ENCODE data around the gene CEBPA. TPM values are rescaled to one million over a fixed set of nuclear protein-coding genes. Genes with fewer than 3 reads are reported as not detected.

Gene CEBPA
- total RNA-seq, 4 donors from 2014 or later: 86.3 to 360 (median 196) TPM

GRCh38 chr19:33266974-33267484, 35.3 kb downstream of the CEBPA start:
- H3K36me3 ChIP-seq: no peaks in the 10 kb centered on the region
- H3K27ac ChIP-seq: no peak overlapping the region
- H3K9me3 ChIP-seq: no peaks in the 10 kb centered on the region
- WGBS: 70% methylated on average over 9 of the region's 20 CpGs
- H3K4me1 ChIP-seq: peaks cover 9% of the 10 kb centered on the region
- TF ChIP-seq POLR2A (IDR thresholded peaks at IDR 0.05): no peak
- no peak for TF ChIP-seq EP300 (IDR thresholded peaks at IDR 0.05)
- no peak for TF ChIP-seq CTCF (IDR thresholded peaks at IDR 0.05)
- no peak for TF ChIP-seq POLR2AphosphoS5 (IDR thresholded peaks at IDR 0.05)
- H3K27me3 ChIP-seq: no peaks in the 10 kb centered on the region
- no peak overlapping the region for H3K4me3 ChIP-seq
- DNase-seq (ENCODE audit: low spot score in 2 of 2): no peak

GRCh38 chr19:33264881-33265445, 37.4 kb downstream of the CEBPA start:
- Histone ChIP-seq H3K36me3 (no peaks in the 10 kb centered on the region), H3K27me3 (no peaks in the 10 kb centered on the region), H3K27ac (no peak overlapping the region), H3K9me3 (no peaks in the 10 kb centered on the region), H3K4me1 (peaks cover 1% of the 10 kb centered on the region), H3K4me3 (no peak overlapping the region)
- 90% methylated on average over 12 of the region's 14 CpGs for WGBS
- DNase-seq (ENCODE audit: low spot score in 2 of 2): no peak
- TF ChIP-seq EP300 (IDR thresholded peaks at IDR 0.05) (no peak), CTCF (IDR thresholded peaks at IDR 0.05) (no peak), POLR2A (IDR thresholded peaks at IDR 0.05) (no peak), POLR2AphosphoS5 (IDR thresholded peaks at IDR 0.05) (no peak)

- TF ChIP-seq EP300 (IDR thresholded peaks at IDR 0.05) (no peak), POLR2A (IDR thresholded peaks at IDR 0.05) (no peak), POLR2AphosphoS5 (IDR thresholded peaks at IDR 0.05) (no peak), CTCF (IDR thresholded peaks at IDR 0.05) (no peak)
- Histone ChIP-seq H3K4me1 (no peaks in the 10 kb centered on the region), H3K9me3 (no peaks in the 10 kb centered on the region), H3K27me3 (no peaks in the 10 kb centered on the region), H3K36me3 (no peaks in the 10 kb centered on the region), H3K27ac (no peak overlapping the region), H3K4me3 (no peak overlapping the region)
- 79% methylated on average over 24 of the region's 25 CpGs for WGBS
- no peak for DNase-seq (ENCODE audit: low spot score in 2 of 2)
Observed at GRCh38 chr19:33263325-33264023, 38.9 kb downstream of the CEBPA start.

GRCh38 chr19:33261511-33262189, 40.7 kb downstream of the CEBPA start:
- TF ChIP-seq POLR2AphosphoS5 (IDR thresholded peaks at IDR 0.05) (no peak), POLR2A (IDR thresholded peaks at IDR 0.05) (no peak)
- H3K4me1 ChIP-seq: no peaks in the 10 kb centered on the region
- no peaks in the 10 kb centered on the region for H3K36me3 ChIP-seq
- H3K27ac ChIP-seq: no peak overlapping the region
- peaks cover 5% of the 10 kb centered on the region for H3K9me3 ChIP-seq
- H3K27me3 ChIP-seq: no peaks in the 10 kb centered on the region
- DNase-seq (ENCODE audit: low spot score in 2 of 2): no peak
- 75% methylated on average over 6 of the region's 14 CpGs for WGBS
- H3K4me3 ChIP-seq: no peak overlapping the region

GRCh38 chr19:33260628-33261418, 41.5 kb downstream of the CEBPA start:
- Histone ChIP-seq H3K4me3 (no peak overlapping the region), H3K9me3 (peaks cover 5% of the 10 kb centered on the region), H3K27me3 (no peaks in the 10 kb centered on the region), H3K27ac (no peak overlapping the region), H3K36me3 (no peaks in the 10 kb centered on the region), H3K4me1 (no peaks in the 10 kb centered on the region)
- DNase-seq (ENCODE audit: low spot score in 2 of 2): no peak
- TF ChIP-seq POLR2A (IDR thresholded peaks at IDR 0.05): no peak
- whole genome bisulfite sequencing: 68% methylated on average over 8 of the region's 24 CpGs

Data from suprapubic skin (tissue), 4 donors.